Naive thymus-derived CD4-positive, alpha-beta T cell (primary cell): ENCODE data around the gene GIGYF2. TPM values are rescaled to one million over a fixed set of nuclear protein-coding genes. Genes with fewer than 3 reads are reported as not detected.

ENCODE experiments used
- ATAC-seq: fragments of 150-1000 bp; cut with Tn5 transposase; 2 replicates; pipeline ENCODE4 v1.10.0; 2021; ENCODE audit warnings: mild to moderate bottlenecking, moderate library complexity
- CTCF ChIA-PET: fragments of 350-600 bp; sonication (Branson Sonifier 250); formaldehyde crosslinking; loops from one replicate; lab custom pipeline; 2021; ENCODE audit warnings: antibody characterized with exemption; lab: Charles Lee
- POLR2A ChIA-PET: fragments of 350-600 bp; sonication (Branson Sonifier 250); formaldehyde crosslinking; loops from one replicate; lab custom pipeline; 2021; ENCODE audit warnings: antibody characterized with exemption, inconsistent platforms; lab: Charles Lee
- DNase-seq, 9 donors: peaks; one replicate each; pipeline versions ENCODE4 v3.0.0 to v3.0.0-alpha.2; 2020 to 2022; ENCODE audit warnings: mixed read lengths in 1 of 9
- H3K27ac ChIP-seq: one replicate; pipeline ENCODE4 v1.7.0; 2013; ENCODE audit warnings: mild to moderate bottlenecking, low read depth, low read length, moderate library complexity
- H3K27me3 ChIP-seq, 2 donors: one replicate each; pipeline ENCODE4 v1.7.0; 2013; ENCODE audit warnings: low read length in 2 of 2, mild to moderate bottlenecking in 2 of 2, moderate library complexity in 2 of 2; ENCODE audit not compliant: control insufficient read depth in 2 of 2, insufficient read depth in 2 of 2
- H3K36me3 ChIP-seq, 3 experiments: 1 replicate in 2 of 3; 2 replicates in 1 of 3; pipeline ENCODE4 v1.7.0; 2013; ENCODE audit warnings: low read length in 3 of 3, mild to moderate bottlenecking in 3 of 3, moderate library complexity in 1 of 3; ENCODE audit not compliant: insufficient read depth in 3 of 3, control insufficient read depth in 2 of 3
- H3K4me1 ChIP-seq, 2 donors: one replicate each; pipeline ENCODE4 v1.7.0; 2013; ENCODE audit warnings: low read length in 2 of 2, mild to moderate bottlenecking in 2 of 2, moderate library complexity in 1 of 2; ENCODE audit not compliant: control insufficient read depth in 2 of 2, insufficient read depth in 2 of 2
- H3K4me3 ChIP-seq: 2 replicates; pipeline ENCODE4 v1.7.0; 2013; ENCODE audit warnings: mild to moderate bottlenecking, low read length
- H3K9me3 ChIP-seq, 3 experiments: 1 replicate in 2 of 3; 2 replicates in 1 of 3; pipeline ENCODE4 v1.7.0; 2013; ENCODE audit warnings: low read length in 3 of 3; ENCODE audit not compliant: control insufficient read depth in 2 of 3
- H3K27ac Mint-ChIP-seq, 9 donors: one replicate each; pipeline ENCODE4 v1.8.0; 2020 to 2022; ENCODE audit warnings: mixed read lengths in 9 of 9, mild to moderate bottlenecking in 8 of 9, moderate library complexity in 5 of 9, inconsistent platforms in 2 of 9
- H3K27me3 Mint-ChIP-seq, 5 donors: one replicate each; pipeline ENCODE4 v1.8.0; 2021 to 2022; ENCODE audit warnings: mixed read lengths in 5 of 5, mild to moderate bottlenecking in 1 of 5
- H3K36me3 Mint-ChIP-seq, 5 donors: one replicate each; pipeline ENCODE4 v1.8.0; 2020 to 2022; ENCODE audit warnings: mixed read lengths in 5 of 5, mild to moderate bottlenecking in 3 of 5, inconsistent platforms in 1 of 5
- H3K4me1 Mint-ChIP-seq, 7 donors: one replicate each; pipeline ENCODE4 v1.8.0; 2020 to 2022; ENCODE audit warnings: mixed read lengths in 7 of 7, mild to moderate bottlenecking in 3 of 7, inconsistent platforms in 1 of 7
- H3K4me3 Mint-ChIP-seq, 10 donors: one replicate each; pipeline ENCODE4 v1.8.0; 2020 to 2022; ENCODE audit warnings: mild to moderate bottlenecking in 10 of 10, mixed read lengths in 10 of 10, moderate library complexity in 6 of 10, inconsistent platforms in 2 of 10
- H3K9me3 Mint-ChIP-seq, 11 donors: one replicate each; pipeline ENCODE4 v1.8.0; 2020 to 2022; ENCODE audit warnings: mixed read lengths in 11 of 11, mild to moderate bottlenecking in 4 of 11, inconsistent platforms in 1 of 11, moderate library complexity in 1 of 11
- intact Hi-C, 2 donors: fragments of 100-400 bp; cut with micrococcal nuclease; formaldehyde crosslinking; loops; one replicate each; pipeline ENCODE4 v1.15.1; 2023
- polyA plus RNA-seq, 2 donors: library from polyadenylated mRNA; unstranded; fragments of 300-500 nt; fragmentation: Illumina TruSeq; gene quantifications; one replicate each; pipeline ENCODE4 v1.2.3, GENCODE V29; 2021
- total RNA-seq, 6 experiments: library from RNA in 5 of 6; stranded (reverse) in 5 of 6; gene quantifications; 1 replicate in 5 of 6; 2 replicates in 1 of 6; pipeline ENCODE4 v1.2.3 and lab custom pipeline; 2021 to 2026

GIGYF2 gene
- total and polyA plus RNA-seq, 7 experiments from 2014 or later: 25.3 to 82.8 (median 72.3) TPM

DNA sequence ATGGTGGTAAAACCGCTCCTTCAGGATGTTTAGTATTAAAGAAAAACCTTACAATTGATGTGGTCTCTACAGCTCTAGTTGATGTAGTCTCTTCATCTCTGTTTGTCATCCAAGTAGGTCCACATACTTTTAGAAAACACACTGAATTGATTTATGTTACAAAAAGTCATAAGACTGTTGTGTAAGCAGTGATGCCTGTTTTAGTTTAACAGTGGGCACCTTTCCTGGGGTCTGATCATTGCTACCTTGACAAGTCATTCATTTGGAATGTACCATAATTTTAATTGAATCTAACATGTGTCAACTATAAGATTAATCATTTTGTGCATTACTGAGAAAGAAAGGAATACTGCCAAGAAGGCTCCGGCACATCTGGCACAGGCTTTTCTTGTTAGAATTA lies 34.3 kb downstream of the GIGYF2 start:
- ChIA-PET POLR2A (no interaction called here), CTCF (no interaction called here)
- H3K27me3 Mint-ChIP-seq: no peaks in the 10 kb centered on the region
- H3K27ac ChIP-seq: no peak overlapping the region
- no peaks in the 10 kb centered on the region for H3K9me3 ChIP-seq
- H3K4me3 Mint-ChIP-seq: no peak overlapping the region
- intact Hi-C loops: no loop called here
- DNase-seq (no peak), ATAC-seq (no peak)
- H3K9me3 Mint-ChIP-seq: no peaks in the 10 kb centered on the region
- peak overlapping the region in 1 of 9 donors; percentile 4 for H3K27ac Mint-ChIP-seq
- H3K27me3 ChIP-seq: no peaks in the 10 kb centered on the region
- H3K4me1 ChIP-seq: no peaks in the 10 kb centered on the region
- peaks cover 9 to 25% (median 18%) of the 10 kb centered on the region in 7 donors for H3K4me1 Mint-ChIP-seq
- peaks cover 14 to 47% (median 21%) of the 10 kb centered on the region in 5 donors for H3K36me3 Mint-ChIP-seq
- no peak overlapping the region for H3K4me3 ChIP-seq
- H3K36me3 ChIP-seq: peaks cover 0 to 54% (median 0%) of the 10 kb centered on the region in 3 experiments

GRCh38 chr2:232741294-232741693 lies 44.2 kb downstream of the GIGYF2 start:
- H3K27me3 Mint-ChIP-seq: no peaks in the 10 kb centered on the region
- POLR2A ChIA-PET: no interaction called here
- no peak overlapping the region for H3K27ac ChIP-seq

GRCh38 chr2:232741972-232742371 lies 44.8 kb downstream of the GIGYF2 start:
- DNase-seq (no peak), ATAC-seq (no peak)
- Mint-ChIP-seq H3K9me3 (no peaks in the 10 kb centered on the region), H3K27ac (peak overlapping the region in 2 of 9 donors; percentile 24 to 40), H3K4me3 (no peak overlapping the region), H3K36me3 (peaks cover 3 to 35% (median 15%) of the 10 kb centered on the region in 5 donors), H3K27me3 (no peaks in the 10 kb centered on the region), H3K4me1 (peaks cover 9 to 28% (median 20%) of the 10 kb centered on the region in 7 donors)
- Histone ChIP-seq H3K27me3 (no peaks in the 10 kb centered on the region), H3K36me3 (peaks cover 0 to 17% (median 9%) of the 10 kb centered on the region in 3 experiments), H3K4me3 (no peak overlapping the region), H3K9me3 (no peaks in the 10 kb centered on the region), H3K4me1 (no peaks in the 10 kb centered on the region), H3K27ac (no peak overlapping the region)
- POLR2A ChIA-PET: no interaction called here
- CTCF ChIA-PET: no interaction called here
- intact Hi-C loops: no loop called here

More at GRCh38 chr2:232741294-232741693, 44.2 kb downstream of the GIGYF2 start:
- Histone ChIP-seq H3K4me3 (no peak overlapping the region), H3K27me3 (no peaks in the 10 kb centered on the region), H3K9me3 (no peaks in the 10 kb centered on the region), H3K4me1 (no peaks in the 10 kb centered on the region), H3K36me3 (peaks cover 0 to 21% (median 12%) of the 10 kb centered on the region in 3 experiments)
- CTCF ChIA-PET: no interaction called here
- Mint-ChIP-seq H3K4me3 (no peak overlapping the region), H3K36me3 (peaks cover 3 to 36% (median 15%) of the 10 kb centered on the region in 5 donors), H3K27ac (peak overlapping the region in 1 of 9 donors; percentile 11), H3K9me3 (no peaks in the 10 kb centered on the region), H3K4me1 (peaks cover 9 to 28% (median 20%) of the 10 kb centered on the region in 7 donors)
- intact Hi-C loops: no loop called here
- DNase-seq (no peak), ATAC-seq (no peak)

DNA sequence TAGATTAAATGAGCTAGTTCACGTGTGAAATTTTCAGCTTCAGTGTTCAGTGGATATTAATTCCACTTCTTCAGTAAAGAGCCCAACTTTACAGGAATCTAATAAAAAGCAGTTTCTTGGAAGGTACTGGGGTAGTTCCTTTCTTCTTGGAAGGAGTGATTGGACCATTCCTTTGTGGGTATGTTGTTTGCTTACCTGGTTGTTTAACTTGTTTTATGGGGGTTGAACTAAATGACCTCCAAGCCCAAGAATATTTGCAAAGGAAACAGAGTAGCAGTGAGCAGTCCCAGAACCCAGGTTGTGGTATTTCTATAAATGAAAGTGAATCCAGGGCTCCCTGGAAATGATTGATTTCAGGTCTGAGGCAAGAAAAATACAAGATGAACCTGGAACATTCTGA lies 47.8 kb downstream of the GIGYF2 start:
- ATAC-seq (no peak), DNase-seq (no peak)
- Histone ChIP-seq H3K4me3 (no peak overlapping the region), H3K4me1 (no peaks in the 10 kb centered on the region), H3K27me3 (no peaks in the 10 kb centered on the region), H3K9me3 (no peaks in the 10 kb centered on the region), H3K36me3 (peaks cover 12 to 27% (median 18%) of the 10 kb centered on the region in 3 experiments), H3K27ac (no peak overlapping the region)
- peaks cover 9 to 37% (median 18%) of the 10 kb centered on the region in 7 donors for H3K4me1 Mint-ChIP-seq
- intact Hi-C loops: loop anchor here in 1 of 2 donors (2.0 kb wide), 1 partner anchor 16 kb away; no protein-coding TSS in a partner anchor
- H3K9me3 Mint-ChIP-seq: no peaks in the 10 kb centered on the region
- peaks cover 7 to 46% (median 22%) of the 10 kb centered on the region in 5 donors for H3K36me3 Mint-ChIP-seq
- H3K27me3 Mint-ChIP-seq: no peaks in the 10 kb centered on the region
- H3K4me3 Mint-ChIP-seq: peak overlapping the region in 1 of 10 donors; percentile 12
- CTCF ChIA-PET: no interaction called here
- POLR2A ChIA-PET: interaction anchor here (0.6 kb wide), 1 partner anchor 45 kb away, joined by 3 read pairs; no protein-coding TSS in a partner anchor
- H3K27ac Mint-ChIP-seq: no peak overlapping the region

GRCh38 chr2:232748038-232748437 lies 50.9 kb downstream of the GIGYF2 start:
- Mint-ChIP-seq H3K27me3 (no peaks in the 10 kb centered on the region), H3K36me3 (peaks cover 7 to 43% (median 22%) of the 10 kb centered on the region in 5 donors), H3K4me1 (peaks cover 2 to 27% (median 6%) of the 10 kb centered on the region in 7 donors), H3K27ac (no peak overlapping the region), H3K4me3 (no peak overlapping the region), H3K9me3 (no peaks in the 10 kb centered on the region)
- H3K4me1 ChIP-seq: no peaks in the 10 kb centered on the region
- ATAC-seq: no peak
- ChIA-PET CTCF (no interaction called here), POLR2A (no interaction called here)
- H3K27me3 ChIP-seq: no peaks in the 10 kb centered on the region
- intact Hi-C loops: no loop called here
- H3K4me3 ChIP-seq: no peak overlapping the region
- no peaks in the 10 kb centered on the region for H3K9me3 ChIP-seq
- DNase-seq: no peak
- H3K27ac ChIP-seq: no peak overlapping the region
- H3K36me3 ChIP-seq: peaks cover 12 to 42% (median 21%) of the 10 kb centered on the region in 3 experiments

DNA sequence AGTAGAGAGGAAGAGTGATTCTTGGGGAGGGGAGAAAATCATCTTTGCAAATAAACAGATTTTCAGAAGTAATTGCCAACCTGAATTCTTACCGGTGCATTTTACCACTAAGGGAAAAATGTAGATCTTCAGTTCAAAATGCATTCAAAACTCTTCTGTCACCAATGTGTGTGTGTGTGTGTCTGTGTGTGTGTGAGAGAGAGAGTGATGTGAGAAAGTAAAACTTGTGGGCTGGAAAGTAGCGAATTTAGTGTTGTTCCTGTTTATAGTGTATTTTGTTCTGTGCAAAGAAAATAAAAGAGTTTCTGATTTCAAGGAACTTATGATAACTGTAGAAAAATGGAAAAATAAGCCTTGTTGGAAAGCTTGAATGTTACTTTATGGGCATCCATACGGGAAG lies 52.2 kb downstream of the GIGYF2 start:
- Mint-ChIP-seq H3K27ac (peak overlapping the region in 2 of 9 donors; percentile 14 to 31), H3K4me3 (no peak overlapping the region), H3K36me3 (peaks cover 7 to 41% (median 21%) of the 10 kb centered on the region in 5 donors), H3K27me3 (no peaks in the 10 kb centered on the region), H3K4me1 (peaks cover 0 to 18% (median 0%) of the 10 kb centered on the region in 7 donors), H3K9me3 (no peaks in the 10 kb centered on the region)
- intact Hi-C loops: no loop called here
- Histone ChIP-seq H3K4me3 (no peak overlapping the region), H3K4me1 (no peaks in the 10 kb centered on the region), H3K27me3 (no peaks in the 10 kb centered on the region), H3K27ac (no peak overlapping the region), H3K36me3 (peaks cover 12 to 47% (median 21%) of the 10 kb centered on the region in 3 experiments), H3K9me3 (no peaks in the 10 kb centered on the region)
- ChIA-PET POLR2A (no interaction called here), CTCF (no interaction called here)
- DNase-seq: no peak
- ATAC-seq: no peak

GRCh38 chr2:232750135-232750671 lies 53.1 kb downstream of the GIGYF2 start:
- peaks cover 0 to 12% (median 0%) of the 10 kb centered on the region in 7 donors for H3K4me1 Mint-ChIP-seq
- ChIA-PET CTCF (no interaction called here), POLR2A (no interaction called here)
- no peaks in the 10 kb centered on the region for H3K27me3 Mint-ChIP-seq
- H3K9me3 Mint-ChIP-seq: no peaks in the 10 kb centered on the region
- Histone ChIP-seq H3K27ac (no peak overlapping the region), H3K9me3 (no peaks in the 10 kb centered on the region), H3K4me3 (no peak overlapping the region), H3K27me3 (no peaks in the 10 kb centered on the region), H3K36me3 (peaks cover 12 to 43% (median 21%) of the 10 kb centered on the region in 3 experiments), H3K4me1 (no peaks in the 10 kb centered on the region)
- peak overlapping the region in 1 of 9 donors; percentile 77 for H3K27ac Mint-ChIP-seq
- no peak for ATAC-seq
- H3K4me3 Mint-ChIP-seq: no peak overlapping the region
- intact Hi-C loops: no loop called here
- DNase-seq: no peak
- peaks cover 7 to 41% (median 21%) of the 10 kb centered on the region in 5 donors for H3K36me3 Mint-ChIP-seq
